ENCODE measurements around the gene IFT81. TPM values are rescaled to one million over a fixed set of nuclear protein-coding genes. Genes with fewer than 3 reads are reported as not detected.

Gene IFT81
- total and polyA plus RNA-seq, 2 of the 13 experiments (the other 11 are each of a cell fraction or from before 2014, with no cell fraction given): 4.2 to 13.0 TPM

- no peak for TF ChIP-seq ATF2 (CRISPR knock-in tag; IDR thresholded peaks at IDR 0.05)
- peak; percentile 64; the same call in 1 of the 2 replicates for TF ChIP-seq MIXL1 (CRISPR knock-in tag; IDR thresholded peaks at IDR 0.05)
- no peak for TF ChIP-seq NFE2 (CRISPR knock-in tag; IDR thresholded peaks at IDR 0.05)
- no peak; the same call in 1 of the 2 replicates for TF ChIP-seq ZBTB7A (CRISPR knock-in tag; IDR thresholded peaks at IDR 0.05)
- TF ChIP-seq ARID3A (IDR thresholded peaks at IDR 0.05; ENCODE audit: low read depth, low read length): 0 out of 2 replicates have a peak, but pooled peaks have one; percentile 30
- TF ChIP-seq ZNF143 (CRISPR knock-in tag; IDR thresholded peaks at IDR 0.05): no peak; the same call in 1 of the 2 replicates
- TF ChIP-seq NFYC (CRISPR knock-in tag; IDR thresholded peaks at IDR 0.05): peak; percentile 87
- no peak; the same call in 1 of the 2 replicates for TF ChIP-seq ZNF605 (CRISPR knock-in tag; IDR thresholded peaks at IDR 0.05)
- no peak for TF ChIP-seq LRRFIP1 (CRISPR knock-in tag; conservative IDR thresholded peaks at IDR 0.05)
- no peak for TF ChIP-seq ZNF235 (CRISPR knock-in tag; IDR thresholded peaks at IDR 0.05; ENCODE audit: borderline replicate concordance)
- TF ChIP-seq NFE2L1 (CRISPR knock-in tag; IDR thresholded peaks at IDR 0.05; ENCODE audit: borderline replicate concordance): no peak
- TF ChIP-seq HOXD1 (CRISPR knock-in tag; IDR thresholded peaks at IDR 0.05): no peak
- TF ChIP-seq ZNF816 (CRISPR knock-in tag; IDR thresholded peaks at IDR 0.05; ENCODE audit: borderline replicate concordance): no peak
- no peak for TF ChIP-seq PRMT3 (CRISPR knock-in tag; IDR thresholded peaks at IDR 0.05; ENCODE audit: borderline replicate concordance, low read depth)
- no peak for TF ChIP-seq NCOR1 (IDR thresholded peaks at IDR 0.05; ENCODE audit: borderline replicate concordance, low read length)
- TF ChIP-seq SMARCC2 (IDR thresholded peaks at IDR 0.05): no peak
- TF ChIP-seq PRDM10 (CRISPR knock-in tag; IDR thresholded peaks at IDR 0.05; ENCODE audit: low read depth): no peak; the same call in 1 of the 2 replicates
- no peak for TF ChIP-seq TCF7L2 (IDR thresholded peaks at IDR 0.05; ENCODE audit: low read depth, low read length)
- TF ChIP-seq PHF20 (CRISPR knock-in tag; IDR thresholded peaks at IDR 0.05): peak; percentile 74
- no peak for TF ChIP-seq ZNF790 (CRISPR knock-in tag; IDR thresholded peaks at IDR 0.05; ENCODE audit: borderline replicate concordance)
Measured at GRCh38 chr12:110079477-110080400, 44.4 kb upstream of the IFT81 start (continued).

All from HepG2 (cell line).